Measurements from ENCODE around the gene LNPEP.

Gene LNPEP

GRCh38 chr5:97022898-97023297, 87.0 kb downstream of the LNPEP start:
- no peak overlapping the region for H3K27ac ChIP-seq
- no peaks in the 10 kb centered on the region for H3K36me3 ChIP-seq (ENCODE audit: insufficient read depth, low read length)
- H3K9me3 ChIP-seq (ENCODE audit: low read depth, low read length): no peaks in the 10 kb centered on the region
- H3K4me3 ChIP-seq: no peak overlapping the region
- no peak for TF ChIP-seq POLR2AphosphoS5 (IDR thresholded peaks at IDR 0.05; ENCODE audit: borderline replicate concordance, low read depth, low read length)
- TF ChIP-seq FOXP2 (optimal IDR thresholded peaks at IDR 0.05; ENCODE audit: control extremely low read depth, extremely low read length, insufficient read depth): no peak
- TF ChIP-seq EZH2 (IDR thresholded peaks at IDR 0.05): no peak
- no peak overlapping the region for H3K9ac ChIP-seq (ENCODE audit: insufficient read length)
- no peak for DNase-seq (ENCODE audit: low read depth, low spot score)

GRCh38 chr5:97026721-97027120, 90.8 kb downstream of the LNPEP start:
- no peak for TF ChIP-seq EZH2 (IDR thresholded peaks at IDR 0.05)
- TF ChIP-seq POLR2AphosphoS5 (IDR thresholded peaks at IDR 0.05; ENCODE audit: borderline replicate concordance, low read depth, low read length): no peak
- no peak for TF ChIP-seq FOXP2 (optimal IDR thresholded peaks at IDR 0.05; ENCODE audit: control extremely low read depth, extremely low read length, insufficient read depth)
- Histone ChIP-seq H3K9ac (ENCODE audit: insufficient read length) (no peak overlapping the region), H3K36me3 (ENCODE audit: insufficient read depth, low read length) (0 out of 2 replicates have a peak, but pooled peaks cover 3% of the 10 kb centered on the region), H3K9me3 (ENCODE audit: low read depth, low read length) (no peaks in the 10 kb centered on the region), H3K4me3 (no peak overlapping the region), H3K27ac (no peak overlapping the region)
- no peak for DNase-seq (ENCODE audit: low read depth, low spot score)

DNA sequence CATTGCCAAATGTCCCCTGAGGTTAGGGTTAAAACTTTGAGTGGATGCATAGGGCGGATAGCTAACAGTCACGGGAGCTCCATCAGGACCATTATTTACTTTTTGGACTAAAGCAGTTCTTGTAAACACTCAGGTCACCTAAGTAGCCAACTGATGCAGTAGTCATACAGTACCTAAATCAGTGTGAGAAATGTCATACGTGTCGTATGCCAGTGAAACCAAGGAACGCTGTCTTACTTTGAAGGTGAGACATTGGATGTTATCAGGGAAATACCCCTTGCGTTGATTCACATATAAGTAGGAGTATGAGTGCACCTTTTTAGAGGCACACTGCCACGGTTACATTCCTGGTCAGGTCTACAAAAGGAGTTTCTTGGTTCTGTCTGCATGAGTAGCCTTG, 101.9 kb downstream of the LNPEP start:
- Histone ChIP-seq H3K36me3 (ENCODE audit: insufficient read depth, low read length) (no peaks in the 10 kb centered on the region), H3K9me3 (ENCODE audit: low read depth, low read length) (no peaks in the 10 kb centered on the region), H3K9ac (ENCODE audit: insufficient read length) (no peak overlapping the region), H3K4me3 (no peak overlapping the region), H3K27ac (no peak overlapping the region)
- no peak for DNase-seq (ENCODE audit: low read depth, low spot score)
- no peak for TF ChIP-seq POLR2AphosphoS5 (IDR thresholded peaks at IDR 0.05; ENCODE audit: borderline replicate concordance, low read depth, low read length)
- no peak for TF ChIP-seq EZH2 (IDR thresholded peaks at IDR 0.05)
- no peak for TF ChIP-seq FOXP2 (optimal IDR thresholded peaks at IDR 0.05; ENCODE audit: control extremely low read depth, extremely low read length, insufficient read depth)

GRCh38 chr5:97041239-97041638, 105.4 kb downstream of the LNPEP start:
- DNase-seq (ENCODE audit: low read depth, low spot score): no peak
- no peak overlapping the region for H3K9ac ChIP-seq (ENCODE audit: insufficient read length)
- H3K36me3 ChIP-seq (ENCODE audit: insufficient read depth, low read length): no peaks in the 10 kb centered on the region
- no peak for TF ChIP-seq POLR2AphosphoS5 (IDR thresholded peaks at IDR 0.05; ENCODE audit: borderline replicate concordance, low read depth, low read length)
- TF ChIP-seq EZH2 (IDR thresholded peaks at IDR 0.05): no peak
- no peak for TF ChIP-seq FOXP2 (optimal IDR thresholded peaks at IDR 0.05; ENCODE audit: control extremely low read depth, extremely low read length, insufficient read depth)
- no peaks in the 10 kb centered on the region for H3K9me3 ChIP-seq (ENCODE audit: low read depth, low read length)
- H3K27ac ChIP-seq: no peak overlapping the region
- H3K4me3 ChIP-seq: no peak overlapping the region

- no peaks in the 10 kb centered on the region for H3K9me3 ChIP-seq (ENCODE audit: low read depth, low read length)
- no peak overlapping the region for H3K4me3 ChIP-seq
- no peak overlapping the region for H3K9ac ChIP-seq (ENCODE audit: insufficient read length)
- no peaks in the 10 kb centered on the region for H3K36me3 ChIP-seq (ENCODE audit: insufficient read depth, low read length)
- DNase-seq (ENCODE audit: low read depth, low spot score): no peak
- no peak overlapping the region for H3K27ac ChIP-seq
- TF ChIP-seq FOXP2 (optimal IDR thresholded peaks at IDR 0.05; ENCODE audit: control extremely low read depth, extremely low read length, insufficient read depth): no peak
- no peak for TF ChIP-seq POLR2AphosphoS5 (IDR thresholded peaks at IDR 0.05; ENCODE audit: borderline replicate concordance, low read depth, low read length)
- TF ChIP-seq EZH2 (IDR thresholded peaks at IDR 0.05): no peak
Observed at GRCh38 chr5:97042996-97043395, 107.1 kb downstream of the LNPEP start.

DNA sequence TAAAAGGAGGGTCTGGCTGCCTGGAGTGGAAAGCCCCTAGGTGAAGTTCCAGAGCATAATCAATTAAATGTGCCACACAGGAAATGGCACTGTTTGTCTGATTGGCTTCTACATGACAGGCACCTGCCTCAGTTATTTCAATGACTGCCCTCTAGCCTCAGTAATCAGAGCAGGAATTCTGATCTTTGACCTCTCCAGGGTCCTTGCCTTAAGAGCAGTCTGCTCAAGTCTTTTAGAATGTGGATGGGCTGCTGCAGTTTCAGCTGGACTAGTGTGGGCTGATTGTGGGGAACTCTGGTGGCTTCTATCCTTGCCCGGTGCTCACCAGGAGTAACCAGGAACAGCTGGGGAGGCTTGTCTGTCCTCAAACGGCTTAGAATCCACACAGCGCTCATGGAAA, 107.6 kb downstream of the LNPEP start:
- Histone ChIP-seq H3K4me3 (no peak overlapping the region), H3K27ac (no peak overlapping the region), H3K9me3 (ENCODE audit: low read depth, low read length) (no peaks in the 10 kb centered on the region), H3K9ac (ENCODE audit: insufficient read length) (no peak overlapping the region), H3K36me3 (ENCODE audit: insufficient read depth, low read length) (no peaks in the 10 kb centered on the region)
- DNase-seq (ENCODE audit: low read depth, low spot score): no peak
- TF ChIP-seq FOXP2 (optimal IDR thresholded peaks at IDR 0.05; ENCODE audit: control extremely low read depth, extremely low read length, insufficient read depth) (no peak), POLR2AphosphoS5 (IDR thresholded peaks at IDR 0.05; ENCODE audit: borderline replicate concordance, low read depth, low read length) (no peak), EZH2 (IDR thresholded peaks at IDR 0.05) (no peak)

GRCh38 chr5:97044052-97044451, 108.2 kb downstream of the LNPEP start:
- H3K27ac ChIP-seq: no peak overlapping the region
- no peak overlapping the region for H3K4me3 ChIP-seq
- H3K9ac ChIP-seq (ENCODE audit: insufficient read length): no peak overlapping the region
- H3K36me3 ChIP-seq (ENCODE audit: insufficient read depth, low read length): no peaks in the 10 kb centered on the region
- TF ChIP-seq EZH2 (IDR thresholded peaks at IDR 0.05) (no peak), FOXP2 (optimal IDR thresholded peaks at IDR 0.05; ENCODE audit: control extremely low read depth, extremely low read length, insufficient read depth) (no peak), POLR2AphosphoS5 (IDR thresholded peaks at IDR 0.05; ENCODE audit: borderline replicate concordance, low read depth, low read length) (no peak)
- H3K9me3 ChIP-seq (ENCODE audit: low read depth, low read length): no peaks in the 10 kb centered on the region
- DNase-seq (ENCODE audit: low read depth, low spot score): no peak

DNA sequence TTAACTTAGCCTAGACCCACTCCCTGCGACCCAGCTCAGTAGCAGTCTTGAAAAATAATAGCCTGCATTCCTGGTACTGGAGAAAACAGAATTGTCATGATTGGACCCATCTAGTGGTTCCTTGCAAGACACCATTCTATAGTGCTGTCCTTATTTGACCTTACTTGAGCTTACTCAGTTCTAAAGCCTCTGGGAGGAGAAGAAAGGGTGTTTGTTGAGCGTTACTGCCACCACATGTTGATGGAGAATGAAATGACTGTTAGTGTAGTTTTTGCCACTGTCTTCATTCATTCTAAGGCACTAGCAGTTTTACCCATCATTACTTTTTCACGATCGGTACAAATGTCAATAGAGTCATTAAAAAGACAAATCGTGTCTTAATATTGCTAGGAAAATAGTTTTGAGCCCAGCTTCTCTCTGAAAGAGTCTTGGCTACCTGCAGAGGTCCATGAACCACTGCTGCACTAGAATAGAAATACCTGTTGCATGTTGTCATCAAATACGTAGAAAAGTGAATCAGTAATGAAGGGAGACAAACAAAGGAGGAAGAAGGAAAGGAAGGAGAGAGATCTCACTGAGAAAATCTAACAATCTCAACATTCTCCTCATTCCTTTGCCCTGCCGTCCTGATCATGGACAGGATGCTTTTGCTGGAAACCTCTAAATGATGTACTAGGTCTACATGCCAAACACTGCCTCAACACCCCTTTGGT, 110.5 kb downstream of the LNPEP start:
- no peak for TF ChIP-seq EZH2 (IDR thresholded peaks at IDR 0.05)
- no peak for DNase-seq (ENCODE audit: low read depth, low spot score)
- no peak overlapping the region for H3K9ac ChIP-seq (ENCODE audit: insufficient read length)

GRCh38 chr5:97047076-97047475, 111.2 kb downstream of the LNPEP start:
- Histone ChIP-seq H3K9me3 (ENCODE audit: low read depth, low read length) (no peaks in the 10 kb centered on the region), H3K9ac (ENCODE audit: insufficient read length) (no peak overlapping the region), H3K4me3 (no peak overlapping the region), H3K36me3 (ENCODE audit: insufficient read depth, low read length) (no peaks in the 10 kb centered on the region), H3K27ac (no peak overlapping the region)
- no peak for DNase-seq (ENCODE audit: low read depth, low spot score)
- TF ChIP-seq EZH2 (IDR thresholded peaks at IDR 0.05) (no peak), FOXP2 (optimal IDR thresholded peaks at IDR 0.05; ENCODE audit: control extremely low read depth, extremely low read length, insufficient read depth) (no peak), POLR2AphosphoS5 (IDR thresholded peaks at IDR 0.05; ENCODE audit: borderline replicate concordance, low read depth, low read length) (no peak)

More for the DNA sequence above, 110.5 kb downstream of the LNPEP start:
- H3K4me3 ChIP-seq: no peak overlapping the region
- H3K9me3 ChIP-seq (ENCODE audit: low read depth, low read length): no peaks in the 10 kb centered on the region
- no peak overlapping the region for H3K27ac ChIP-seq
- no peaks in the 10 kb centered on the region for H3K36me3 ChIP-seq (ENCODE audit: insufficient read depth, low read length)

Data from SK-N-MC (cell line).